Mucosa of stomach (tissue), 1 donor: ENCODE measurements around the gene C10orf105.

Experiments
- H3K27me3 ChIP-seq: one replicate; pipeline ENCODE4 v1.7.0; 2013; ENCODE audit warnings: mild to moderate bottlenecking, low read length; ENCODE audit not compliant: control insufficient read depth, insufficient read depth
- H3K36me3 ChIP-seq: one replicate; pipeline ENCODE4 v1.7.0; 2013; ENCODE audit warnings: low read length; ENCODE audit not compliant: control insufficient read depth, insufficient read depth
- H3K4me1 ChIP-seq: one replicate; pipeline ENCODE4 v1.7.0; 2013; ENCODE audit warnings: mild to moderate bottlenecking, low read length; ENCODE audit not compliant: control insufficient read depth, insufficient read depth
- H3K4me3 ChIP-seq: one replicate; pipeline ENCODE4 v1.7.0; 2013; ENCODE audit warnings: low read length
- H3K9ac ChIP-seq: one replicate; pipeline ENCODE4 v1.7.0; 2013; ENCODE audit warnings: mild to moderate bottlenecking, low read length, moderate library complexity
- H3K9me3 ChIP-seq: one replicate; pipeline ENCODE4 v1.7.0; 2013; ENCODE audit warnings: mild to moderate bottlenecking, low read length, moderate library complexity; ENCODE audit not compliant: control insufficient read depth
- donor health status: Pancreatic carcinoma.

The C10orf105 gene

DNA sequence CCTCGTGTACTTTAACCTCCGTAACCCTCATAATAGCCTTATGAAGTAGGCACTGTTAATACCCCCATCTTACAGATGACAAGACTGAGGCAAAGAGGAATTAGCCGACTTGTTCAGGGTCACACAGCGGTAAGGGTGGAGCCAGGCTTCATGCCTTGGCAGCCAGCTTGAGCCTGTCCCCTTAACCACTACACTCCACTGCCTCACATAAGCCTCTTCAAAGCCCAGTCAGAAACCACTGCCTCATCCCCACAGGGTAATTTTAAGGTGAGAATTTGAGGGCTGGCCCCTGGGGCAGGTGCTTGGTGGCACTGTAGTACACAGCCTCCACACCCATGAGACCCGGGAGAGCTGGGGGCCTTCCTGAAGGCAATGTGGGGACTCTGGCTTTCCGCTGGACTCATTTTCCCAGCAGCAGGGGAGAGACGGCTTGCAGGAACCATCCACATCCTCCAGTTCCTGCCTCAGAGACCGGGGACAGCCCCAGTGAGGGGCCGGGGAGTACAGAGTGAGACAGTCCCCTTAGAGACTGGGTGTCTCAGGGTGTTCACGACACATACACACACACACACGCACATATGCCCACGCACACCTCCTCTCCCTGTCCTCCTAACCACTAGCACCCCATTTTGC, 7.6 kb upstream of the C10orf105 start:
- no peak overlapping the region for H3K4me3 ChIP-seq
- H3K27me3 ChIP-seq = no peaks in the 10 kb centered on the region
- peak overlapping the region; percentile 38 for H3K9ac ChIP-seq
- peaks cover 43% of the 10 kb centered on the region for H3K4me1 ChIP-seq
- no peaks in the 10 kb centered on the region for H3K9me3 ChIP-seq
- no peaks in the 10 kb centered on the region for H3K36me3 ChIP-seq

DNA sequence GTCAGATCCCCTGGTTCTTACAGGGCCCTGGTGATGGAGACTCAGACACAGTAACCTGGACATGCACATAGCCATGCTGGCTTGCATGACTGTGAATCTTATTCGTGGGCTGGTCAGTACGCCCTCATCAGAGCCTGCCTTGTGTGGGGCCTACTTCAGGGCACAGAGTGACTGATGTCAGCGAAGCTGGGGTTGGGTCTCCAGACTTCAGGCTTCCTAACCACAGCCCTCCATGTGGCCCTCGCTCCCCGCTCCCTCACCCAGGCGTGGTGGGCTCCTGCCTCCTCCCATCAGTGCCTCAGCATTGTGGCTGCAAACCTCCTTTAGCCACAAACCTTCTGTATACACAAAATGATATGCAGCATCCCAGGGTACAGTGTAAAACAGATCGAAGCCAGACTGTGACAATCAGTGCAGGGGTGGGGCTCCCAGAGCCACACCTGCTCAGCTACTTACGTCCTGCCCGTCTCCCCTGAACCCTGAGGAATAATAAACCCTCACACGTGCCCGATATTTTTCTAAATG, 7.1 kb upstream of the C10orf105 start:
- peak overlapping the region; percentile 38 for H3K9ac ChIP-seq
- no peaks in the 10 kb centered on the region for H3K27me3 ChIP-seq
- no peaks in the 10 kb centered on the region for H3K9me3 ChIP-seq
- H3K36me3 ChIP-seq = no peaks in the 10 kb centered on the region
- no peak overlapping the region for H3K4me3 ChIP-seq
- peaks cover 43% of the 10 kb centered on the region for H3K4me1 ChIP-seq

DNA sequence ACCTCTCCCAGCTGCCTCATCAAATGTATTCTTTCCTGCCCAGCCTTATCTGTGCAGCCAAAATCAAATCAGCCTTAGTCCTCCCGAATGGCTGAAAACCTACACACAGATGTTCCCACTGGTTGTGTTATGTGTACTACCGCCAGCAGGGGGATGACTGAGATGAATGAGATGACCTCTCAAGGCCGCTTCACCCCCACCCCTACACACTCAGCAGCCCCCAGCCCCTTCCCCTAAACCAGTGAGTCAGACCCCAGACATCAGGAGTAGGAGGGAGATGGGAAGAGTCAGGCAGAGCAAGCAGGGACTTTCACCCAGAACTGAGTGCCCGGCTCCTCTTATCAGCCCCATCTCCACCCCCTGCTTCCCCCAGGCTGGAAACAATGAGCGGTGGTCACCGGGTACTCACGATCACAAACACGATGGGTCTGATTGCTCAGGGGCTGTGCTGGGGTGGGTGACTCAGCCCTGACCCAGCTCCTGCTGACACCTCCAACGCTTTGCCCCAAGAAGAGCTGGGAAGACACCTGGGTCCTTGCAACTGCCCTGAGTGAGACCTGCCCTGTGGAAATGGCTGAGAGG, 6.5 kb upstream of the C10orf105 start:
- H3K27me3 ChIP-seq = no peaks in the 10 kb centered on the region
- peaks cover 43% of the 10 kb centered on the region for H3K4me1 ChIP-seq
- H3K4me3 ChIP-seq = no peak overlapping the region
- H3K9ac ChIP-seq = no peak overlapping the region
- no peaks in the 10 kb centered on the region for H3K36me3 ChIP-seq
- H3K9me3 ChIP-seq = no peaks in the 10 kb centered on the region

DNA sequence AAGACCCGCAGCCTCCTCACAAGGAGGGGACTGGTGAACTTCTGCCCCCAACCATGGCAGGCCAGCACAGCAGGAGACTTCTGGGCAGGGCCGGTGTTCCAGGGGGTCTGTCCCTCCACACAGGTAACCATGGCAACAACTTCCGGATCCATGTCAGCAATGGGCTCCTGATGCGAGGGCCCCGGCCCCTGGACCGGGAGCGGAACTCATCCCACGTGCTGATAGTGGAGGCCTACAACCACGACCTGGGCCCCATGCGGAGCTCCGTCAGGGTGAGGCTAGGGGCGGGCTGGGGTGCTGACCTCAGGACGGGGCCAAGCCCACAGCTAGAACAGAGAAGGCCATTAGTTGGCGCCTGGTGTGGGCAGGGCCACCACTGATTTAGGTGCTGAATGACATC, 5.7 kb upstream of the C10orf105 start:
- Histone ChIP-seq H3K9me3 (no peaks in the 10 kb centered on the region), H3K9ac (no peak overlapping the region), H3K4me3 (no peak overlapping the region), H3K27me3 (no peaks in the 10 kb centered on the region), H3K4me1 (peaks cover 43% of the 10 kb centered on the region), H3K36me3 (no peaks in the 10 kb centered on the region)

DNA sequence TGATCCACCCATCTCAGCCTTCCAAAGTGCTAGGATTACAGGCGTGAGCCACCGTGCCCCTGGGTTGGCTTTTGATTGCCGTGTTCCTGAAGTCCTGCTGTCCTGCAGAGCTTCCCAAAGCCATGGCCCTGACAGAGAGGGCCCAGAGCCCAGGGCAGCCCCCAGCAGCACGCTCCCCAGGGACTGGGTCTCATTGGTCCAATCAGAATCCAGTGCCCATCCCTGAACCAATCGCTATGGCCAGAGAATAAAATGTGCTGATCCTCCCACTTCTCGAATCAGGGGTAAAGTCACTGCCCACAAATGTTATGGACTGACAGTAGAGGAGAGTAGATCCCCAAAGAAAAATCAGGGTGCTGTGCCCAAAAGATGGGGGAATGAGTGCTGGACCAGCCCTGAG, 5.0 kb upstream of the C10orf105 start:
- H3K27me3 ChIP-seq = no peaks in the 10 kb centered on the region
- H3K36me3 ChIP-seq = no peaks in the 10 kb centered on the region
- H3K4me1 ChIP-seq = peaks cover 42% of the 10 kb centered on the region
- H3K4me3 ChIP-seq = no peak overlapping the region
- no peak overlapping the region for H3K9ac ChIP-seq
- no peaks in the 10 kb centered on the region for H3K9me3 ChIP-seq

DNA sequence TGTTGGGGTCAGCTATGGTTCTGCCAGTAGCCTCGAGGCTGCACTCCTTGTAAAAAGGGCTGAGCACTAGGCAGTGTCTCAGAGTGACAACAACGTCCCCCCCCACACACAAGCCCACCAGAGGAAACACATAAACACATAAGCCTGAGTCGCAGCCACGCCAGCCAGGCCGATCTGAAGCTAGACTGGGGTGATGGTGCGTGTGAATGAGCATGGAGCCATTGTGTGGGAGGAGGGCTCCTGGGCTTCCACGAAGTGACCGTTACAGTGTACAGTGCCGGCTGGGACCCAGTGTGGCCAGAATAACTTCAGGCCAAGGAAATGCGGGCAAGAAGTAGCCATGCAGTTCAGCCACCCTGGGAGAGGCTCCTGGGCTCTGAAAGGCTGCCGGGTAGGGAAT, 3.7 kb upstream of the C10orf105 start:
- Histone ChIP-seq H3K4me1 (peaks cover 30% of the 10 kb centered on the region), H3K9me3 (no peaks in the 10 kb centered on the region), H3K27me3 (no peaks in the 10 kb centered on the region), H3K9ac (no peak overlapping the region), H3K36me3 (no peaks in the 10 kb centered on the region), H3K4me3 (no peak overlapping the region)

DNA sequence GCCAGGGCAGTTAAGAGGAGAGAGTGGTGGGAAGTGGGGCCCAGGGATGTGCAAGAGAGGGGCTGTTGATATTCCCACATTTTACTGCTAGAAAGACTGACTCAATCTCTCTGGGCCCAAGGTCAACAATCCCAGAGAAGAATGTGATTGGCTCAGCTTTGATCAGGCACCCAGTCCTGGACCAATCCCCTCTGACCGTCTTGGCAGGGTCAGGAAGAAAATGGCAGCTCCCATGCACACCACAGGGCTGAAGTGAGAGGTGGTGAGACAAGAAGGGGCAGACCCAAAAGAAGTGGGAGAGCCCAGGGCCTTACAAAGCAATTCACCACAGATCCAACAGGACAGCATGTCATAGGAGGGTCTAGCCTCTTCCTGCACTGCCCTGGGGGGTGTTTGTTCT, 3.3 kb upstream of the C10orf105 start:
- Histone ChIP-seq H3K9me3 (no peaks in the 10 kb centered on the region), H3K36me3 (no peaks in the 10 kb centered on the region), H3K4me1 (peaks cover 26% of the 10 kb centered on the region), H3K4me3 (no peak overlapping the region), H3K9ac (no peak overlapping the region), H3K27me3 (no peaks in the 10 kb centered on the region)

GRCh38 chr10:71721313-71721712, 1.7 kb upstream of the C10orf105 start:
- H3K36me3 ChIP-seq = no peaks in the 10 kb centered on the region
- no peak overlapping the region for H3K4me3 ChIP-seq
- peaks cover 10% of the 10 kb centered on the region for H3K4me1 ChIP-seq
- H3K9me3 ChIP-seq = no peaks in the 10 kb centered on the region
- no peak overlapping the region for H3K9ac ChIP-seq
- no peaks in the 10 kb centered on the region for H3K27me3 ChIP-seq

GRCh38 chr10:71720288-71720687, 710 bp upstream of the C10orf105 start:
- Histone ChIP-seq H3K4me3 (no peak overlapping the region), H3K4me1 (peaks cover 5% of the 10 kb centered on the region), H3K9ac (no peak overlapping the region), H3K36me3 (no peaks in the 10 kb centered on the region), H3K27me3 (no peaks in the 10 kb centered on the region), H3K9me3 (no peaks in the 10 kb centered on the region)

GRCh38 chr10:71719042-71719441, 536 bp downstream of the C10orf105 start:
- no peaks in the 10 kb centered on the region for H3K36me3 ChIP-seq
- no peak overlapping the region for H3K4me3 ChIP-seq
- H3K9ac ChIP-seq = no peak overlapping the region
- no peaks in the 10 kb centered on the region for H3K27me3 ChIP-seq
- H3K4me1 ChIP-seq = peaks cover 18% of the 10 kb centered on the region
- no peaks in the 10 kb centered on the region for H3K9me3 ChIP-seq

DNA sequence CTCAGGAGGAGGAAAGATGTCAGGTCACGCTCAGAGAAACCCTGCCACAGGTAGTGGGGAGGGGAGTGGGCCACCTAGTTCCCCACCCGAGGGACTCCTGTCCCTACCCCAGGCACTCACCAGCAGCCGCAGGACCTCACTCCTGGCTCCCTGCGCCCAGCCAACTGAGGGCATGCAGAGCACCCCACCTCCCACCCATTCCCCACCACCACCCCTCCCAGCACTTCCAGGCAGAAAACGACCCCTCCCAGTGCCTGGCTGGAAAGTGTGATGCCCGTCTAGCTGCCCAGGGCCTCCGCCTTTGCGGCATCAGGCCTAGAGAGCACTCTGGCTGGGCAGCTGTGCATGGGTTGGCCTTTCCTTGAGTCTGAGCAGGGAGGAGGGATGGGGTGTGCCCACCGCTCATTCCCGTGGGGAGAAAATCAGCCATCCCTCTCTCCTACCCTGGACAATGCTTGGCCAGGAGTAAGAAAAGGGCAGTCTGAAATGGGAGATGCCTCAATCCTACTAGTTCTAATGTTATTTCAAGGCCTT, 1.3 kb downstream of the C10orf105 start:
- Histone ChIP-seq H3K27me3 (no peaks in the 10 kb centered on the region), H3K4me3 (no peak overlapping the region), H3K36me3 (no peaks in the 10 kb centered on the region), H3K9ac (no peak overlapping the region), H3K4me1 (peaks cover 26% of the 10 kb centered on the region), H3K9me3 (no peaks in the 10 kb centered on the region)

- Histone ChIP-seq H3K27me3 (no peaks in the 10 kb centered on the region), H3K4me1 (peaks cover 33% of the 10 kb centered on the region), H3K4me3 (no peak overlapping the region), H3K9ac (no peak overlapping the region), H3K9me3 (no peaks in the 10 kb centered on the region), H3K36me3 (no peaks in the 10 kb centered on the region)
Observed at GRCh38 chr10:71717551-71717951, 2.0 kb downstream of the C10orf105 start.
